ENCODE results near the gene DDB1. TPM values are rescaled to one million over a fixed set of nuclear protein-coding genes. Genes with fewer than 3 reads are reported as not detected.

Gene DDB1
- total and polyA plus RNA-seq, 2 of the 13 experiments (the other 11 are each of a cell fraction or from before 2014, with no cell fraction given): 217 to 266 TPM

DNA sequence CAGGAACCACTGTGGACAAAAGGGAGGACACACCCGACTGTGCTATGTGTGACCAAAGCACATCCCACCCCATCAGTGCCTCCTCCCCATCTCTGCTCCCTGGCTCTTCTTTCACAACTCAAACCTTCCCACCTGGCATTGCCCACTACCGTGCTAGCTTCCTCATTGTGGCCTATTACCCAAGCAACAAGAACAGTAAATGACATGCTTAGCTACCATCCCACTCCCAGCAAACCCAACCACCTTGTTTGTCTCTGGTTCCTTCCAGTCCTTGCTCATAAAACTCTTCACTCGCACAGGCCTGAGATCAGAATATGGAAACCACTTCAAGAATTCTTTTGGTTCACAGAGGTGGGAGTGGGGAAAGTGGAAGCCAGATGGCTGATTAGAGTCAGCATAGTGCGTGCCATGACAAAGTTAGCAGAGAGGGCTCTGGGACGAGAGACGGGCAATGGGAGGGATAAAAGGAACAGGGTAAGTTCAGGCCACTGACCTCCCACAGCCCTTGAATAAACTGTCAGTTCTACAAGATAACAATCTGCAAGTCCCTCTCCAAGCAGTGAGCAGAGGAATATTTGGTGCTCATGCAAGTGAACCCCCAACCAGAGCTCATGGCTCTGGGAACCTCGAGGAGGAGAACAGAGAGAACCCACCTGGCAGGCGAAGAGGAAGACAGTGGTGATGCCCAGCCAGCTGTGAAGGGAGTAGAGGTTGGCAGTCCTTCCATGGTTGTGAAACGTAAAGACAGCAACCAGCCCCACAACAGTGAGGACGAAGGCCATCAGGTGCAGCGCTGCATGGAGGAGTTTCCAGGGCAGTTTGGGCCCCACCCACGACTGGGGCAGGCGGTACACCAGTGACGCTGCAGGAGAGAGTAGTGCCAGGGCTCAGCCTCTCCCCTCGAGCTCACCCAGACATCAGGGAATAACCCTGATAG is 20.5 kb upstream of the DDB1 start:
- Histone ChIP-seq H3K36me3 (replicated peaks in 1 of 2; ENCODE audit: control insufficient read depth in 1 of 2, insufficient read depth in 2 of 2, low read length in 2 of 2) (peaks cover 4 to 9% of the 10 kb centered on the region in 2 experiments; a peak in 3 of 5 replicates), H3K9ac (ENCODE audit: insufficient read depth, low read depth, low read length) (no peak overlapping the region), H3K4me1 (ENCODE audit: insufficient read depth, low read length) (peaks cover 13% of the 10 kb centered on the region; the same call in 1 of the 2 replicates), H3K27me3 (ENCODE audit: control insufficient read depth in 1 of 2, insufficient read depth in 2 of 2, low read length in 2 of 2) (no peaks in the 10 kb centered on the region), H2AFZ (ENCODE audit: low read length) (no peak overlapping the region), H3K4me3 (replicated peaks in 1 of 3; ENCODE audit: insufficient read depth in 1 of 3, low read depth in 2 of 3, low read length in 3 of 3) (no peak overlapping the region), H3K79me2 (ENCODE audit: insufficient read depth, low read length) (no peaks in the 10 kb centered on the region), H4K20me1 (ENCODE audit: insufficient read depth, low read length) (no peaks in the 10 kb centered on the region), H3K4me2 (ENCODE audit: low read depth, low read length) (no peak overlapping the region), H3K9me3 (ENCODE audit: low read length) (no peaks in the 10 kb centered on the region), H3K27ac (ENCODE audit: extremely low read length, insufficient read depth, low read length) (no peak overlapping the region)
- intact Hi-C loops (cut with micrococcal nuclease; ENCODE audit: unreplicated experiment): no loop called here
- no peak for FAIRE-seq
- no peak for DNase-seq (ENCODE audit: low spot score)
- TF ChIP-seq DBP (CRISPR knock-in tag; IDR thresholded peaks at IDR 0.05; ENCODE audit: not compliant biosample characterization) (no peak), POLR2A (IDR thresholded peaks at IDR 0.05; ENCODE audit: insufficient read depth in 1 of 2, low read depth in 2 of 2, low read length in 2 of 2) (peak in 1 of 2 experiments; percentile 6; a peak in 1 of 4 replicates)
- in situ Hi-C loops (cut with HindIII; ENCODE audit: extremely low pct_ligation_motif_present, low pct_unique_long_range_greater_than_20kb): no loop called here
- no TSS peak for BruUV-seq (replicated peaks)
- peak; percentile 7 for ATAC-seq
- 95% methylated on average over 15 of the region's 15 CpGs for WGBS (ENCODE audit: low lambda C conversion rate)
- POLR2A ChIA-PET: interaction anchor here (1.6 kb wide), 1 partner anchor 17 kb away, joined by 3 read pairs; no protein-coding TSS in a partner anchor
- CTCF ChIA-PET (ENCODE audit: low intra/inter-chr PET ratio, low total read pairs): no interaction called here

GRCh38 chr11:61352038-61352437 is 19.1 kb upstream of the DDB1 start:
- no peak for FAIRE-seq
- Histone ChIP-seq H4K20me1 (ENCODE audit: insufficient read depth, low read length) (no peaks in the 10 kb centered on the region), H3K36me3 (replicated peaks in 1 of 2; ENCODE audit: control insufficient read depth in 1 of 2, insufficient read depth in 2 of 2, low read length in 2 of 2) (peaks cover 6 to 9% of the 10 kb centered on the region in 2 experiments; a peak in 3 of 5 replicates), H3K9me3 (ENCODE audit: low read length) (no peaks in the 10 kb centered on the region), H3K4me2 (ENCODE audit: low read depth, low read length) (no peak overlapping the region), H3K27me3 (ENCODE audit: control insufficient read depth in 1 of 2, insufficient read depth in 2 of 2, low read length in 2 of 2) (no peaks in the 10 kb centered on the region), H2AFZ (ENCODE audit: low read length) (no peak overlapping the region), H3K4me3 (replicated peaks in 1 of 3; ENCODE audit: insufficient read depth in 1 of 3, low read depth in 2 of 3, low read length in 3 of 3) (no peak overlapping the region), H3K27ac (ENCODE audit: extremely low read length, insufficient read depth, low read length) (no peak overlapping the region), H3K79me2 (ENCODE audit: insufficient read depth, low read length) (no peaks in the 10 kb centered on the region), H3K9ac (ENCODE audit: insufficient read depth, low read depth, low read length) (no peak overlapping the region), H3K4me1 (ENCODE audit: insufficient read depth, low read length) (peaks cover 3% of the 10 kb centered on the region; the same call in 1 of the 2 replicates)
- BruUV-seq (replicated peaks): no TSS peak
- no peak for DNase-seq (ENCODE audit: low spot score)
- 86% methylated on average over 8 of the region's 8 CpGs for WGBS (ENCODE audit: low lambda C conversion rate)
- ChIA-PET CTCF (ENCODE audit: low intra/inter-chr PET ratio, low total read pairs) (interaction anchor here (0.5 kb wide), 1 partner anchor 395 kb away, joined by 3 read pairs; no protein-coding TSS in a partner anchor), POLR2A (interaction anchor here (1.5 kb wide), 1 partner anchor 10 kb away, joined by 7 read pairs; the partner anchor contains the start of genes CYB561A3 and TMEM138)
- TF ChIP-seq ZNF530 (CRISPR knock-in tag; IDR thresholded peaks at IDR 0.05; ENCODE audit: low read depth) (no peak), SSRP1 (CRISPR knock-in tag; IDR thresholded peaks at IDR 0.05) (0 out of 2 replicates have a peak, but pooled peaks have one; percentile 34), ZNF768 (CRISPR knock-in tag; IDR thresholded peaks at IDR 0.05) (0 out of 2 replicates have a peak, but pooled peaks have one; percentile 21), EED (CRISPR knock-in tag; IDR thresholded peaks at IDR 0.05) (no peak), RAD51 (IDR thresholded peaks at IDR 0.05; ENCODE audit: borderline replicate concordance) (no peak)
- TF ChIP-seq, protein P1, sequence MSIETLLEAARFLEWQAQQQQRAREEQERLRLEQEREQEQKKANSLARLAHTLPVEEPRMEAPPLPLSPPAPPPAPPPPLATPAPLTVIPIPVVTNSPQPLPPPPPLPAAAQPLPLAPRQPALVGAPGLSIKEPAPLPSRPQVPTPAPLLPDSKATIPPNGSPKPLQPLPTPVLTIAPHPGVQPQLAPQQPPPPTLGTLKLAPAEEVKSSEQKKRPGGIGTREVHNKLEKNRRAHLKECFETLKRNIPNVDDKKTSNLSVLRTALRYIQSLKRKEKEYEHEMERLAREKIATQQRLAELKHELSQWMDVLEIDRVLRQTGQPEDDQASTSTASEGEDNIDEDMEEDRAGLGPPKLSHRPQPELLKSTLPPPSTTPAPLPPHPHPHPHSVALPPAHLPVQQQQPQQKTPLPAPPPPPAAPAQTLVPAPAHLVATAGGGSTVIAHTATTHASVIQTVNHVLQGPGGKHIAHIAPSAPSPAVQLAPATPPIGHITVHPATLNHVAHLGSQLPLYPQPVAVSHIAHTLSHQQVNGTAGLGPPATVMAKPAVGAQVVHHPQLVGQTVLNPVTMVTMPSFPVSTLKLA (IDR thresholded peaks at IDR 0.05): no peak
- in situ Hi-C loops (cut with HindIII; ENCODE audit: extremely low pct_ligation_motif_present, low pct_unique_long_range_greater_than_20kb): no loop called here
- intact Hi-C loops (cut with micrococcal nuclease; ENCODE audit: unreplicated experiment): no loop called here
- ATAC-seq: no peak
